ENCODE data around the gene RECK.

DNA sequence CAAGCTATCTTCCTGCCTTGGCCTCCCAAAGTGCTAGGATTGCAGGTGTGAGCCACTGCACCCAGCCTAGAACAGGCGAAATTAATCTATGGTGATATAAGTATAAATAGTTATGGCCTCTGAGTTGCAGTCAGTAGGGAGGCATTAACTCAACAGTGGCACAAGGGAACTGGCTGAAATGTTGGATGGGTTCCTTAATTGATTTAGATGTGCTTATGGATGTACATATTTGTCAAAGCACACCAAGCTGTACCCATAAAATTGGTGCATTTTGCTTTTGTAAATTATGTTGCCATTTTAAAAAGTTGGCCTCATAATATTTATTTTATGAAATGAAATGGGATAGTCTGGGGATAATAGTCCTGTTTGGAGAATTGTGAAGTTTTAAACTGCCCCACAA is 63.0 kb downstream of the RECK start:
- TF ChIP-seq, protein P1, sequence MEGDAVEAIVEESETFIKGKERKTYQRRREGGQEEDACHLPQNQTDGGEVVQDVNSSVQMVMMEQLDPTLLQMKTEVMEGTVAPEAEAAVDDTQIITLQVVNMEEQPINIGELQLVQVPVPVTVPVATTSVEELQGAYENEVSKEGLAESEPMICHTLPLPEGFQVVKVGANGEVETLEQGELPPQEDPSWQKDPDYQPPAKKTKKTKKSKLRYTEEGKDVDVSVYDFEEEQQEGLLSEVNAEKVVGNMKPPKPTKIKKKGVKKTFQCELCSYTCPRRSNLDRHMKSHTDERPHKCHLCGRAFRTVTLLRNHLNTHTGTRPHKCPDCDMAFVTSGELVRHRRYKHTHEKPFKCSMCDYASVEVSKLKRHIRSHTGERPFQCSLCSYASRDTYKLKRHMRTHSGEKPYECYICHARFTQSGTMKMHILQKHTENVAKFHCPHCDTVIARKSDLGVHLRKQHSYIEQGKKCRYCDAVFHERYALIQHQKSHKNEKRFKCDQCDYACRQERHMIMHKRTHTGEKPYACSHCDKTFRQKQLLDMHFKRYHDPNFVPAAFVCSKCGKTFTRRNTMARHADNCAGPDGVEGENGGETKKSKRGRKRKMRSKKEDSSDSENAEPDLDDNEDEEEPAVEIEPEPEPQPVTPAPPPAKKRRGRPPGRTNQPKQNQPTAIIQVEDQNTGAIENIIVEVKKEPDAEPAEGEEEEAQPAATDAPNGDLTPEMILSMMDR (IDR thresholded peaks at IDR 0.05), result no peak
- TF ChIP-seq ZFX (IDR thresholded peaks at IDR 0.05; ENCODE audit: borderline replicate concordance), result no peak
